Umbilical cord (tissue), 2 donors: ENCODE measurements around the gene C2CD3. TPM values are rescaled to one million over a fixed set of nuclear protein-coding genes. Genes with fewer than 3 reads are reported as not detected.

Experiments used
- DNase-seq: peaks from one replicate; pipeline ENCODE4 v3.0.0-alpha.2; 2015; ENCODE audit warnings: low spot score
- total RNA-seq: library from RNA; depleted of rRNA; stranded (reverse); fragments of >200 nt; gene quantifications from one replicate; pipeline ENCODE4 v1.2.3, GENCODE V29; 2014; ENCODE audit warnings: low replicate concordance; ENCODE audit not compliant: insufficient read depth

Gene C2CD3
- 19.7 TPM for total RNA-seq

GRCh38 chr11:74170694-74171629 is at the start of gene C2CD3, which contains the start of gene PPME1:
TSS of gene C2CD3 (minus strand) at chr11:74171002. CDS start at chr11:74170792, 210 bp downstream.
TSS of gene PPME1 (plus strand) at chr11:74171289. CDS start at chr11:74171422, 133 bp downstream.
- DNase-seq, result peak; percentile 100

GRCh38 chr11:74220376-74220775 is 49.6 kb upstream of the C2CD3 start:
- DNase-seq, result no peak

GRCh38 chr11:74212533-74212932 is 41.7 kb upstream of the C2CD3 start:
- DNase-seq, result no peak

GRCh38 chr11:74208507-74208906 is 37.7 kb upstream of the C2CD3 start:
- DNase-seq, result no peak

- DNase-seq, result no peak
Measured at GRCh38 chr11:74206746-74207145, 35.9 kb upstream of the C2CD3 start.

- no peak for DNase-seq
Measured at GRCh38 chr11:74205181-74205580, 34.4 kb upstream of the C2CD3 start.

GRCh38 chr11:74204701-74205100 is 33.9 kb upstream of the C2CD3 start:
- no peak for DNase-seq

- DNase-seq, result no peak
Measured at GRCh38 chr11:74203966-74204365, 33.2 kb upstream of the C2CD3 start.

GRCh38 chr11:74196781-74197486 is 26.1 kb upstream of the C2CD3 start:
- DNase-seq, result no peak

GRCh38 chr11:74195828-74196227 is 25.0 kb upstream of the C2CD3 start:
- DNase-seq, result no peak

- peak; percentile 9 for DNase-seq
Measured at GRCh38 chr11:74185695-74186094, 14.9 kb upstream of the C2CD3 start.

- DNase-seq, result no peak
Measured at GRCh38 chr11:74185285-74185684, 14.5 kb upstream of the C2CD3 start.

- DNase-seq, result no peak
Measured at GRCh38 chr11:74182635-74183034, 11.8 kb upstream of the C2CD3 start.

GRCh38 chr11:74179234-74180052 is 8.6 kb upstream of the C2CD3 start:
- DNase-seq, result no peak

- DNase-seq, result no peak
Measured at GRCh38 chr11:74175920-74176319, 5.1 kb upstream of the C2CD3 start.

- DNase-seq, result no peak
Measured at GRCh38 chr11:74171997-74172396, 1.2 kb upstream of the C2CD3 start.

- no peak for DNase-seq
Measured at GRCh38 chr11:74171630-74171968, 797 bp upstream of the C2CD3 start.

GRCh38 chr11:74169738-74170458 is 904 bp downstream of the C2CD3 start:
- no peak for DNase-seq

GRCh38 chr11:74168838-74169237 is 2.0 kb downstream of the C2CD3 start:
- DNase-seq, result no peak

- no peak for DNase-seq
Measured at GRCh38 chr11:74162681-74163467, 7.9 kb downstream of the C2CD3 start.
